Neuronal stem cell (in vitro differentiated cells): Measurements from ENCODE around the gene TSEN34.

ENCODE experiments used
- DNase-seq: peaks from one replicate; pipeline ENCODE4 v3.0.0-alpha.2; 2013; ENCODE audit warnings: low spot score
- H2AFZ ChIP-seq: one replicate; pipeline ENCODE4 v1.6.1; 2013; ENCODE audit warnings: mild to moderate bottlenecking, low read length, inconsistent platforms
- H2AK5ac ChIP-seq: 2 replicates; pipeline ENCODE4 v1.6.1; 2013; ENCODE audit warnings: low read depth, mild to moderate bottlenecking, inconsistent platforms, low read length, moderate library complexity, mixed read lengths
- H2BK120ac ChIP-seq: 2 replicates; pipeline ENCODE4 v1.6.1; 2013; ENCODE audit warnings: low read depth, mild to moderate bottlenecking, inconsistent platforms, low read length, moderate library complexity, mixed read lengths
- H2BK12ac ChIP-seq: one replicate; pipeline ENCODE4 v1.6.1; 2013; ENCODE audit warnings: low read length, inconsistent platforms
- H2BK15ac ChIP-seq: 2 replicates; pipeline ENCODE4 v1.6.1; 2013; ENCODE audit warnings: mild to moderate bottlenecking, low read length, inconsistent platforms, mixed read lengths
- H2BK5ac ChIP-seq: one replicate; pipeline ENCODE4 v1.6.1; 2013; ENCODE audit warnings: inconsistent platforms, mild to moderate bottlenecking, low read length, moderate library complexity
- H3K14ac ChIP-seq: one replicate; pipeline ENCODE4 v1.6.1; 2013; ENCODE audit warnings: low read length, inconsistent platforms
- H3K18ac ChIP-seq: 2 replicates; pipeline ENCODE4 v1.6.1; 2013; ENCODE audit warnings: low read length, inconsistent platforms
- H3K23ac ChIP-seq: 2 replicates; pipeline ENCODE4 v1.6.1; 2013; ENCODE audit warnings: low read depth, mild to moderate bottlenecking, mixed read lengths, low read length, inconsistent platforms; ENCODE audit not compliant: poor library complexity
- H3K27ac ChIP-seq: replicated peaks from 3 replicates; pipeline ENCODE4 v1.5.1; 2013; ENCODE audit warnings: low read length, inconsistent platforms
- H3K27me3 ChIP-seq, 3 experiments: 2 replicates each; pipeline ENCODE4 v1.6.1; 2013; ENCODE audit warnings: low read length in 3 of 3, mild to moderate bottlenecking in 2 of 3, inconsistent platforms in 1 of 3, low read depth in 1 of 3, mixed read lengths in 1 of 3, moderate library complexity in 1 of 3; ENCODE audit not compliant: control insufficient read depth in 3 of 3, insufficient read depth in 3 of 3
- H3K36me3 ChIP-seq, 2 donors: replicated peaks in 1 of 2; 2 replicates each; pipeline ENCODE4 v1.6.1; 2013; ENCODE audit warnings: low read length in 2 of 2; ENCODE audit not compliant: control insufficient read depth in 2 of 2, insufficient read depth in 2 of 2
- H3K4ac ChIP-seq: 2 replicates; pipeline ENCODE4 v1.6.1; 2013; ENCODE audit warnings: inconsistent platforms, mild to moderate bottlenecking, low read length, moderate library complexity
- H3K4me1 ChIP-seq, 2 donors: 1 replicate in 1 of 2; 2 replicates in 1 of 2; pipeline ENCODE4 v1.6.1; 2013; ENCODE audit warnings: low read length in 2 of 2, low read depth in 1 of 2; ENCODE audit not compliant: control insufficient read depth in 2 of 2, insufficient read depth in 1 of 2
- H3K4me2 ChIP-seq: one replicate; pipeline ENCODE4 v1.6.1; 2013; ENCODE audit warnings: mild to moderate bottlenecking, low read length, inconsistent platforms; ENCODE audit not compliant: insufficient read depth, poor library complexity, severe bottlenecking
- H3K4me3 ChIP-seq, 2 donors: 2 replicates each; pipeline ENCODE4 v1.5.1; 2013; ENCODE audit warnings: low read length in 2 of 2, mild to moderate bottlenecking in 2 of 2, inconsistent platforms in 1 of 2, moderate library complexity in 1 of 2
- H3K79me1 ChIP-seq: one replicate; pipeline ENCODE4 v1.6.1; 2013; ENCODE audit warnings: low read depth, mild to moderate bottlenecking, inconsistent platforms, low read length, moderate library complexity
- H3K9ac ChIP-seq: one replicate; pipeline ENCODE4 v1.6.1; 2013; ENCODE audit warnings: mild to moderate bottlenecking, low read depth, low read length, inconsistent platforms; ENCODE audit not compliant: poor library complexity
- H3K9me3 ChIP-seq, 2 donors: replicated peaks in 1 of 2; 2 replicates each; pipeline versions ENCODE3 to v1.6.1; 2013; ENCODE audit warnings: low read length in 2 of 2, mild to moderate bottlenecking in 2 of 2, inconsistent platforms in 1 of 2, low read depth in 1 of 2, mixed read lengths in 1 of 2, moderate library complexity in 1 of 2; ENCODE audit not compliant: control insufficient read depth in 2 of 2, insufficient read depth in 1 of 2
- H4K8ac ChIP-seq: one replicate; pipeline ENCODE4 v1.6.1; 2013; ENCODE audit warnings: low read depth, mild to moderate bottlenecking, inconsistent platforms, low read length, moderate library complexity
- H4K91ac ChIP-seq: one replicate; pipeline ENCODE4 v1.6.1; 2013; ENCODE audit warnings: low read length, low read depth, mild to moderate bottlenecking, inconsistent platforms; ENCODE audit not compliant: poor library complexity
- WGBS, 2 donors: extraction: QIAGEN DNeasy Blood & Tissue Kit; methylation state at CpG; one replicate each; pipeline ENCODE4 v1.1.7; 2013; ENCODE audit warnings: missing lambda C conversion rate in 2 of 2, mixed read lengths in 1 of 2; ENCODE audit not compliant: insufficient read length in 2 of 2, insufficient replicate concordance in 1 of 2; ENCODE audit errors: extremely low coverage in 2 of 2; 5-methylcytosine and 5-hydroxymethylcytosine counted together

TSEN34 gene

DNA sequence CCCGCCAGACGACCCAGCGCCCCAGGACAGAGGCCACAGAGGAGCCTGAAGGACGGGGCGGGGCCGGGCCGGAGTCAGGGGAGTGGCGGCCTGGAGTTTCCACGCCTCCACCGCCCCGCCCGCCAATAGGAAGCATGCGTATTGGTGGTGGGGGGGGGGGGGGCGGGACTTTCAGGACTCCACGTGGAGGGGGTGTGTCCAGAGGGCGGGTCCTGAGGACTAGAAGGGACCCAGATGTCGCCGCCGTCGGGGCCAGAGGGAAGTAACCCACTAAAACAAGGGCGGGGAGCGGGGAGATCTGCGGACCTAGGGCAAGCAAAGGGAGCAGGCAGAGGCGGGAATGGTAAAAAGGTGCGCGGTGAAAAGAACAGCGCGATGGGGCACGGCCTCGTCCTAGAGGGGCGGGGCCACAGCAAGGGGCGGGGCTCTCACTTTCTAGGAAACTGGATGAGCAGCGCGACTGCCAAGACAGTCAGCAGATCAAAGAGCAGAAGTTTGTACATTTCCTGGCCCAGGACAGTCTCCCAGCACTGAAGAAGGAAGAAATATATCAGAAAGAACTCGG, 28.8 kb upstream of the TSEN34 start:
- DNase-seq, result no peak
- Histone ChIP-seq H3K27me3 (peaks cover 0 to 3% (median 0%) of the 10 kb centered on the region in 3 experiments), H3K4me1 (peaks cover 12 to 14% of the 10 kb centered on the region in 2 donors), H2BK12ac (no peak overlapping the region), H3K79me1 (no peaks in the 10 kb centered on the region), H3K4me3 (no peak overlapping the region), H2BK5ac (no peak overlapping the region), H3K36me3 (peaks cover 6 to 15% of the 10 kb centered on the region in 2 donors), H3K4ac (no peak overlapping the region), H3K9me3 (peaks cover 14 to 20% of the 10 kb centered on the region in 2 donors), H2BK120ac (no peak overlapping the region), H4K91ac (no peak overlapping the region), H3K9ac (no peak overlapping the region), H3K4me2 (peak overlapping the region; percentile 18), H3K14ac (no peak overlapping the region), H3K23ac (no peak overlapping the region), H3K18ac (no peak overlapping the region), H2AFZ (no peak overlapping the region), H4K8ac (no peak overlapping the region), H2AK5ac (no peak overlapping the region), H3K27ac (no peak overlapping the region), H2BK15ac (no peak overlapping the region)
- WGBS, 2 donors, result no CpG with 5 or more reads among the region's 35 CpGs

DNA sequence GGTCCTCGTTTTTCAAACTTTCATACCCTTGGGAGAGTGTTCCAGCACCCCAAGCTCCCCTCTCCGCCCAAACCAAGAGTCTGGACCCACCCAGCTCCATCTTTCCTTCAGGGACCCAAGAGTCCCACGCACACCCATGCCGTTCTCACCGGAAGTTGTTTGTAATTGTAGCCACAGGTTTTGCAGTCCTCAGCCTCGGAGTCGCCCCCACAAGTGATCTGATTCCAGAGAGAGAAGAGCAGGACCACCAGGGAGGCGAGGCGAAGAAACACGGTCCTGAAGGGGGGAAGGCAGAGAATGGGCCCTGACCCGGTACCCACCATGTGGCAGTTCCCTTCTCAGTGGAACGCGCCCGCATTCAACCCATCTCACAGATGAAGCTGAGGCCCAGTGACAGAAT, 28.2 kb upstream of the TSEN34 start:
- Histone ChIP-seq H3K9ac (no peak overlapping the region), H2AFZ (no peak overlapping the region), H3K27me3 (peaks cover 0 to 3% (median 0%) of the 10 kb centered on the region in 3 experiments), H2BK15ac (no peak overlapping the region), H4K8ac (no peak overlapping the region), H3K14ac (no peak overlapping the region), H3K4ac (no peak overlapping the region), H3K23ac (no peak overlapping the region), H3K4me1 (peaks cover 12 to 14% of the 10 kb centered on the region in 2 donors), H3K4me3 (no peak overlapping the region), H3K27ac (no peak overlapping the region), H3K79me1 (no peaks in the 10 kb centered on the region), H2BK12ac (no peak overlapping the region), H2BK120ac (no peak overlapping the region), H3K18ac (no peak overlapping the region), H2AK5ac (no peak overlapping the region), H3K9me3 (peaks cover 14 to 20% of the 10 kb centered on the region in 2 donors), H3K36me3 (peaks cover 5 to 9% of the 10 kb centered on the region in 2 donors), H3K4me2 (no peak overlapping the region), H2BK5ac (no peak overlapping the region), H4K91ac (no peak overlapping the region)
- WGBS, 2 donors, result no CpG with 5 or more reads among the region's 14 CpGs
- DNase-seq, result no peak

DNA sequence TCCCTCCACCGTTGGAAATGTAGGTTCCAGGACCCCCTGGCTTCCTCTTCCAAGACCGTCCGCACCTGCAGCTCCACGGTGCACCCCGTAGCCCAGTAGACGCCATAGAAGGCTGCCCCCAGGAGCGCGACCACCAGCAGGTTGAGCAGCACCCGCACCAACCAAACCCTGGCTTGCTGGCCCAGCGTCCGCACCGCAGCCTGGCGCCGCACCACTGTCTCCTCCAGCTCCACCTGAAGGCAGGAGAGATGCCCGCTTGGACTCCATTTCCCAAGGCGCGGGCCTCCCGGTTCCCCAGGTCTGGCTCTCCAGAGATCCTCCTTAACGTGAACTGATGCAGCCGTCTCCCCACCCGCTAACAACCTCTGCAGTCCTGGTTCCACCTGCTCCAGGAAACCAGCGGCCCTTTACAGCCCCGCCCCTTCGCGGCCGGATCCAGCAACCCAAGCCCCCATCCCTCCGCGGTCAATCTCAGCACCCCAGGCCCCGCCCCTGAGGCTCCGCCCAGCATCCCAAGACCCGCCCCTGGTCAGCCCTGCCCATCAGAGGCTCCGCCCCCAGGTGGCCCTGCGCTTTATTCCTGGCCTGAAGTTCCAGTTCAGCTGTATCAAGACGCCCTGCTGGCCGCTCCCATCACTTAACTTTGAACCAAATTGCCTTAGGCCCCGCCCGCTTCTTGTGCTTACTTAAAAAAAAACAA, 26.6 kb upstream of the TSEN34 start:
- Histone ChIP-seq H2AK5ac (no peak overlapping the region), H3K36me3 (peaks cover 2 to 4% of the 10 kb centered on the region in 2 donors), H3K4ac (no peak overlapping the region), H3K79me1 (no peaks in the 10 kb centered on the region), H3K27ac (no peak overlapping the region), H3K18ac (peak overlapping the region; percentile 52), H2BK5ac (peak overlapping the region; percentile 13), H2AFZ (no peak overlapping the region), H3K23ac (no peak overlapping the region), H3K4me2 (no peak overlapping the region), H4K8ac (no peak overlapping the region), H2BK120ac (no peak overlapping the region), H3K4me3 (no peak overlapping the region), H3K9ac (no peak overlapping the region), H3K4me1 (peaks cover 6 to 9% of the 10 kb centered on the region in 2 donors), H4K91ac (no peak overlapping the region), H3K9me3 (peaks cover 14 to 20% of the 10 kb centered on the region in 2 donors), H2BK12ac (no peak overlapping the region), H3K27me3 (peaks cover 0 to 3% (median 0%) of the 10 kb centered on the region in 3 experiments), H3K14ac (no peak overlapping the region), H2BK15ac (no peak overlapping the region)
- DNase-seq, result no peak
- no CpG with 5 or more reads among the region's 37 CpGs for WGBS, 2 donors

DNA sequence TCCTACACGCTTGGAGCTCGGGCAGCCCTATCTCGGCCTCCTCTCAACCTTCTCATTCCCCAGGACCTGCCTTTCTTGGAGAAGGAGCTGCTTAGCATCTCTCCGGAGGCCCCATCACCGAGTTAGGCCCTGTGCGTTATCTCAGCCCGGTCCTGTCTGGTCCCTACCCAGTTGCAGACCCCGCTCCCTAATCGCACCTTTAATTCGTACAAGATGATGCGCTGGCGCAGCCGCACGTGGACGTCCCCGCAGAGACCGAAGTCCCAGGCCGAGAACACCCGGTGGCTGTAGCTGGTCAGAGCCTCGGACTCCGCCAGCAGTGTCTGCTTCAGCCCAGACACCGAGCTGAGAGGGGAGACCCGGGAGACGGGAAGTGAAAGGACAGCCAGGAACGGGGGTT, 25.9 kb upstream of the TSEN34 start:
- H3K14ac ChIP-seq, result no peak overlapping the region
- H2BK15ac ChIP-seq, result no peak overlapping the region
- H3K36me3 ChIP-seq, result peaks cover 2 to 4% of the 10 kb centered on the region in 2 donors
- no peak overlapping the region for H2AFZ ChIP-seq
- H3K18ac ChIP-seq, result no peak overlapping the region
- H2AK5ac ChIP-seq, result no peak overlapping the region
- H3K9ac ChIP-seq, result no peak overlapping the region
- H3K4ac ChIP-seq, result no peak overlapping the region
- no peak overlapping the region for H2BK120ac ChIP-seq
- peaks cover 6 to 9% of the 10 kb centered on the region in 2 donors for H3K4me1 ChIP-seq
- H3K4me3 ChIP-seq, result no peak overlapping the region
- H3K4me2 ChIP-seq, result no peak overlapping the region
- no peak overlapping the region for H4K8ac ChIP-seq
- no peak overlapping the region for H4K91ac ChIP-seq
- no peaks in the 10 kb centered on the region for H3K79me1 ChIP-seq
- H3K27ac ChIP-seq, result no peak overlapping the region
- peaks cover 14 to 20% of the 10 kb centered on the region in 2 donors for H3K9me3 ChIP-seq
- no CpG with 5 or more reads among the region's 25 CpGs for WGBS, 2 donors
- H3K27me3 ChIP-seq, result peaks cover 0 to 3% (median 0%) of the 10 kb centered on the region in 3 experiments
- H3K23ac ChIP-seq, result no peak overlapping the region
- no peak for DNase-seq
- H2BK12ac ChIP-seq, result no peak overlapping the region
- no peak overlapping the region for H2BK5ac ChIP-seq
